SK-N-SH treated with all-trans-retinoic acid at 6 μM for 48 hours (cell line): ENCODE results near the gene KCNJ9.
"Not testable (repeated sequence)": the region's sequence is repeated elsewhere in the genome, so short reads cannot be mapped to it uniquely, and the experiment has no call there.

Source experiments
- ATAC-seq: fragments of 200-7000 bp; cut with Tn5 transposase; 3 replicates; pipeline ENCODE4 v1.9.1; 2020; ENCODE audit warnings: mild to moderate bottlenecking, moderate library complexity
- ARNTL ChIP-seq: fragments of 450-650 bp; formaldehyde crosslinking; IDR thresholded peaks from 2 replicates; pipeline ENCODE4 v1.5.0; 2020; ENCODE audit warnings: low read depth, mild to moderate bottlenecking, moderate library complexity, borderline replicate concordance
- BACH2 ChIP-seq: fragments of 250-450 bp; sonication (Bioruptor Pico); IDR thresholded peaks from 2 replicates; pipeline ENCODE4 v1.9.0; 2021; ENCODE audit warnings: mild to moderate bottlenecking, borderline replicate concordance
- CSDC2 ChIP-seq: fragments of 250-450 bp; sonication (Bioruptor Pico); IDR thresholded peaks from 2 replicates; pipeline ENCODE4 v1.5.0; 2020; ENCODE audit warnings: mild to moderate bottlenecking, moderate library complexity
- ESRRG ChIP-seq: fragments of 250-450 bp; sonication (Bioruptor Pico); IDR thresholded peaks from 2 replicates; pipeline ENCODE4 v1.6.1; 2021; ENCODE audit warnings: mild to moderate bottlenecking
- ISL1 ChIP-seq: fragments of 250-450 bp; sonication (Bioruptor Pico); IDR thresholded peaks from 2 replicates; pipeline ENCODE4 v2.1.2; 2022; ENCODE audit warnings: mild to moderate bottlenecking, moderate library complexity
- OSR1 ChIP-seq: fragments of 250-450 bp; sonication (Bioruptor Pico); IDR thresholded peaks from 2 replicates; pipeline ENCODE4 v1.8.0; 2022; ENCODE audit warnings: moderate library complexity, mild to moderate bottlenecking, inconsistent platforms
- POU6F1 ChIP-seq: fragments of 250-450 bp; sonication (Bioruptor Pico); IDR thresholded peaks from 2 replicates; pipeline ENCODE4 v1.8.0; 2021; ENCODE audit warnings: low read depth, mild to moderate bottlenecking, moderate library complexity, borderline replicate concordance
- ZC3H10 ChIP-seq: fragments of 250-450 bp; sonication (Bioruptor Pico); IDR thresholded peaks from 2 replicates; pipeline ENCODE4 v1.5.1; 2021; ENCODE audit warnings: mild to moderate bottlenecking, moderate library complexity
- ZNF565 ChIP-seq: fragments of 450-650 bp; formaldehyde crosslinking; conservative IDR thresholded peaks from 2 replicates; pipeline ENCODE4 v1.5.0; 2020; ENCODE audit warnings: low read depth, mild to moderate bottlenecking, moderate library complexity
- ZNF70 ChIP-seq: fragments of 450-650 bp; formaldehyde crosslinking; IDR thresholded peaks from 2 replicates; pipeline ENCODE4 v1.5.0; 2020; ENCODE audit warnings: mild to moderate bottlenecking, moderate library complexity
- ZNF8 ChIP-seq: fragments of 450-650 bp; formaldehyde crosslinking; IDR thresholded peaks from 2 replicates; pipeline ENCODE4 v1.5.0; 2020; ENCODE audit warnings: mild to moderate bottlenecking, moderate library complexity
- TF ChIP-seq, protein P1 (sequence below): fragments of 250-450 bp; sonication (Bioruptor Pico); IDR thresholded peaks from 2 replicates; pipeline ENCODE4 v1.5.1; 2021; ENCODE audit warnings: mild to moderate bottlenecking, moderate library complexity
- TF ChIP-seq, protein P2 (sequence below): fragments of 250-450 bp; sonication (Bioruptor Pico); IDR thresholded peaks from 2 replicates; pipeline ENCODE4 v1.5.0; 2020; ENCODE audit warnings: mild to moderate bottlenecking, moderate library complexity
- TF ChIP-seq, protein P3 (sequence below): fragments of 250-450 bp; sonication (Bioruptor Pico); IDR thresholded peaks from 2 replicates; pipeline ENCODE4 v1.8.0; 2020; ENCODE audit warnings: mild to moderate bottlenecking, moderate library complexity, borderline replicate concordance

Gene KCNJ9

DNA sequence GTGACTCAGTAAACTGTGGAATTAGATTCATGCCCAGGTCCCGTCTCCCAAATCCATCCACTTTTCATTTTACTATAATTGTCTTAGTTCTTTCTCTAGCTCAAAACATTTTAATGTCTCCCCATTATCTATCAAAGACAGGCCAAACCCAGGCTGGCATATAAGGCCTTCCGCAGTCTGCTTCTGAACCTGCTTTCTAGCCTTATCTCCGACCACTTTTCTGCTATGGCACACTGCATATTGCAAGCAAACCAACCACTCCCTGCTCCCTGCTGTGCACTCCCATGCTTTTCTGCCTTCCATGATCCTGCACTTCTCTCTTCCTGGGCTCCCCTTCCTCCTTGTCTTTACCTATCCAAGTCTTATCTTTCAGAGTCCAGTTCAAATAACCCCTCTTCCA lies 32.2 kb upstream of the KCNJ9 start (continued):
- TF ChIP-seq ZNF70 (CRISPR knock-in tag) (no peak), BACH2 (CRISPR knock-in tag) (no peak), ISL1 (CRISPR knock-in tag) (no peak), OSR1 (no peak), CSDC2 (CRISPR knock-in tag) (no peak)
- TF ChIP-seq, all 23 proteins: peak for 0

DNA sequence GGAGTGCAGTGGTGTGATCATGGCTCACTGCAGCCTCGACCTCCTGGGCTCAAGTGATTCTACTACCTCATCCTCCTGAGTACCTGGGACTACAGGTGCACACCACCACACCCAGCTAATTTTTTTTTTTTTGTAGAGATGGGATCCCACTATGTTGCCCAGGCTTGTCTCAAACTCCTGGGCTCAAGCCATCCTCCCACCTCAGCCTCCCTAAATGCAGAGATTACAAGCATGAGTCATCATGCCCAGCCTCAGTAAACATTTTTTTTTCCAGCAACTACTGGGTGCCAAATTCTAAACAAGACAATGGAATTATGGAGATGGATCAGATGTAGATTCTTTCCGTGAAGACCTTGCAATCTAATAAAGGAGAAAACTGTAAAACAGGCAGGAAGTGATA lies 31.2 kb upstream of the KCNJ9 start:
- not testable (repeated sequence) for ATAC-seq

DNA sequence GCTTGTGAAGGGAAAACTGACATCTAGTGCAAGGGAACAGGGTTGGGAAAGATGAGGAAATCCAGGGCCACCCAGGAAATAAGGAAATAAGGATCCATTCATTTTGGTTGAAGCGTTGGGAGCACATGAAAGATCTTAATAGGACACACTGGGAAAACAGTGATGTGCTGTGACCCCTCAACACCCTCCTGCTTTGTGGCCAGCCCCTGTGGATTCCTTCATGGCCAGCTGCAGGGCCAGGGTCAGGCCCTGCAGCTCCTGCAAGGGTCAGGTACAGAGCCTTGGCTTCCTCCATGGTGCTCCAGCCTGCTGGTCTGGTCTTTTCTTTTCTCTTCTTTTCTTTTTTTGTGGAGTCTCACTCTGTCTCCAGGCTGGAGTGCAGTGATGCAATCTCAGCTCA lies 30.7 kb upstream of the KCNJ9 start:
- no peak for ATAC-seq
- TF ChIP-seq, protein P1, sequence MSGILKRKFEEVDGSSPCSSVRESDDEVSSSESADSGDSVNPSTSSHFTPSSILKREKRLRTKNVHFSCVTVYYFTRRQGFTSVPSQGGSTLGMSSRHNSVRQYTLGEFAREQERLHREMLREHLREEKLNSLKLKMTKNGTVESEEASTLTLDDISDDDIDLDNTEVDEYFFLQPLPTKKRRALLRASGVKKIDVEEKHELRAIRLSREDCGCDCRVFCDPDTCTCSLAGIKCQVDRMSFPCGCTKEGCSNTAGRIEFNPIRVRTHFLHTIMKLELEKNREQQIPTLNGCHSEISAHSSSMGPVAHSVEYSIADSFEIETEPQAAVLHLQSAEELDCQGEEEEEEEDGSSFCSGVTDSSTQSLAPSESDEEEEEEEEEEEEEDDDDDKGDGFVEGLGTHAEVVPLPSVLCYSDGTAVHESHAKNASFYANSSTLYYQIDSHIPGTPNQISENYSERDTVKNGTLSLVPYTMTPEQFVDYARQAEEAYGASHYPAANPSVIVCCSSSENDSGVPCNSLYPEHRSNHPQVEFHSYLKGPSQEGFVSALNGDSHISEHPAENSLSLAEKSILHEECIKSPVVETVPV (CRISPR knock-in tag): no peak
- TF ChIP-seq ISL1 (CRISPR knock-in tag) (no peak), ESRRG (CRISPR knock-in tag) (no peak), ARNTL (CRISPR knock-in tag) (no peak), ZNF565 (CRISPR knock-in tag) (no peak), ZNF70 (CRISPR knock-in tag) (no peak), CSDC2 (CRISPR knock-in tag) (no peak)
- TF ChIP-seq, protein P2, sequence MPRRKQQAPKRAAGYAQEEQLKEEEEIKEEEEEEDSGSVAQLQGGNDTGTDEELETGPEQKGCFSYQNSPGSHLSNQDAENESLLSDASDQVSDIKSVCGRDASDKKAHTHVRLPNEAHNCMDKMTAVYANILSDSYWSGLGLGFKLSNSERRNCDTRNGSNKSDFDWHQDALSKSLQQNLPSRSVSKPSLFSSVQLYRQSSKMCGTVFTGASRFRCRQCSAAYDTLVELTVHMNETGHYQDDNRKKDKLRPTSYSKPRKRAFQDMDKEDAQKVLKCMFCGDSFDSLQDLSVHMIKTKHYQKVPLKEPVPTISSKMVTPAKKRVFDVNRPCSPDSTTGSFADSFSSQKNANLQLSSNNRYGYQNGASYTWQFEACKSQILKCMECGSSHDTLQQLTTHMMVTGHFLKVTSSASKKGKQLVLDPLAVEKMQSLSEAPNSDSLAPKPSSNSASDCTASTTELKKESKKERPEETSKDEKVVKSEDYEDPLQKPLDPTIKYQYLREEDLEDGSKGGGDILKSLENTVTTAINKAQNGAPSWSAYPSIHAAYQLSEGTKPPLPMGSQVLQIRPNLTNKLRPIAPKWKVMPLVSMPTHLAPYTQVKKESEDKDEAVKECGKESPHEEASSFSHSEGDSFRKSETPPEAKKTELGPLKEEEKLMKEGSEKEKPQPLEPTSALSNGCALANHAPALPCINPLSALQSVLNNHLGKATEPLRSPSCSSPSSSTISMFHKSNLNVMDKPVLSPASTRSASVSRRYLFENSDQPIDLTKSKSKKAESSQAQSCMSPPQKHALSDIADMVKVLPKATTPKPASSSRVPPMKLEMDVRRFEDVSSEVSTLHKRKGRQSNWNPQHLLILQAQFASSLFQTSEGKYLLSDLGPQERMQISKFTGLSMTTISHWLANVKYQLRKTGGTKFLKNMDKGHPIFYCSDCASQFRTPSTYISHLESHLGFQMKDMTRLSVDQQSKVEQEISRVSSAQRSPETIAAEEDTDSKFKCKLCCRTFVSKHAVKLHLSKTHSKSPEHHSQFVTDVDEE (CRISPR knock-in tag): no peak

- no peak for ATAC-seq
- no peak for TF ChIP-seq ZC3H10 (CRISPR knock-in tag)
- no peak for TF ChIP-seq ZNF8 (CRISPR knock-in tag)
These were observed 28.4 kb upstream of the KCNJ9 start for GRCh38 chr1:160052936-160053335.

- no peak for ATAC-seq
- TF ChIP-seq, protein P2 (CRISPR knock-in tag): no peak
- TF ChIP-seq, protein P1 (CRISPR knock-in tag): no peak
- no peak for TF ChIP-seq POU6F1 (CRISPR knock-in tag)
- TF ChIP-seq, protein P3, sequence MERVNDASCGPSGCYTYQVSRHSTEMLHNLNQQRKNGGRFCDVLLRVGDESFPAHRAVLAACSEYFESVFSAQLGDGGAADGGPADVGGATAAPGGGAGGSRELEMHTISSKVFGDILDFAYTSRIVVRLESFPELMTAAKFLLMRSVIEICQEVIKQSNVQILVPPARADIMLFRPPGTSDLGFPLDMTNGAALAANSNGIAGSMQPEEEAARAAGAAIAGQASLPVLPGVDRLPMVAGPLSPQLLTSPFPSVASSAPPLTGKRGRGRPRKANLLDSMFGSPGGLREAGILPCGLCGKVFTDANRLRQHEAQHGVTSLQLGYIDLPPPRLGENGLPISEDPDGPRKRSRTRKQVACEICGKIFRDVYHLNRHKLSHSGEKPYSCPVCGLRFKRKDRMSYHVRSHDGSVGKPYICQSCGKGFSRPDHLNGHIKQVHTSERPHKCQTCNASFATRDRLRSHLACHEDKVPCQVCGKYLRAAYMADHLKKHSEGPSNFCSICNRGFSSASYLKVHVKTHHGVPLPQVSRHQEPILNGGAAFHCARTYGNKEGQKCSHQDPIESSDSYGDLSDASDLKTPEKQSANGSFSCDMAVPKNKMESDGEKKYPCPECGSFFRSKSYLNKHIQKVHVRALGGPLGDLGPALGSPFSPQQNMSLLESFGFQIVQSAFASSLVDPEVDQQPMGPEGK (CRISPR knock-in tag): no peak
- TF ChIP-seq ZC3H10 (CRISPR knock-in tag): no peak
These were observed 27.6 kb upstream of the KCNJ9 start for GRCh38 chr1:160053548-160054365.
